Medulla oblongata (tissue), 1 donor: ENCODE data around the gene ERN1.

ENCODE experiments used
- DNase-seq: peaks from one replicate; pipeline ENCODE4 v3.0.0-alpha.2; 2015; ENCODE audit errors: extremely low spot score

ERN1 gene

GRCh38 chr17:64084940-64085649, 44.8 kb downstream of the ERN1 start:
- no peak for DNase-seq

DNA sequence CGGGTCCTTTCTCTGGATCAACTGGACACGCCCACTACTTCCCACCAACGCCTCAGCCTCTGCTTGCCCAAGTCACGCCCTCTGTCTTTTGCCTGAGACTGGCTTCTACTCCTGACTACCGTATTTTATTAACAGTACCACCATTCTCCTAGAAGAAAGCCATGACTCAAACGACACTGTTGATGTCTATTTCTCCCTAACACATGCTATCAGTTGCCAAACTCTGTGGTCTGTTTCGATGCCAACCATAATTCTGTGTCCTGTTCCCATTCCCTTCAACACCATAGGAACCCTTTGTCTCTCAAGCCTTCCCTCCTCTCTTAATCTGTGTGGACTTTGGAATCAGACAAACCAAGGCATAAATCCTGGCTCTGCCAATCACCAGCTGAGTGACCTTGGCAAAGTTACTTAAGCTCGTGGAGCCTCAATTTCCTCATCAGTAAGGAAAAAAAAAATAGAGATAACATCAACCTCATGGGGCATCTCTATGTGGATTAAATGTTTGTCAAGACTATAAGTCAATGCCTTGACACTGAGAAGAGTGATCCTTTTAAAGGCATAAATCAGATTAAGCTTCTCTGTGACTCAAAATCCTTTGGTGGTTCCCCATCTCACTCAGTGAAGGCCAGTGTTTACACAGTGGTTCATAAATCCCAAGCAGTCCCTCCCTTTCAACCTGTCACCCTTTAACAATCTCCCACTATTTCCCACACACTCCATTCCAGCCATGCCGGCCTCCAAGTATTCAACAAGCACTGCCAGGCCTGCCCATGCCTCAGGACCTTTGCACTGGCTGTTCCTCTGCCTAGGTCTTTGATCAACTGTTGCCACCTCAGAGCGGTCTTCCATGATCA, 45.6 kb downstream of the ERN1 start:
- no peak for DNase-seq

- DNase-seq: no peak
Measured at GRCh38 chr17:64083563-64084085, 46.3 kb downstream of the ERN1 start.

DNA sequence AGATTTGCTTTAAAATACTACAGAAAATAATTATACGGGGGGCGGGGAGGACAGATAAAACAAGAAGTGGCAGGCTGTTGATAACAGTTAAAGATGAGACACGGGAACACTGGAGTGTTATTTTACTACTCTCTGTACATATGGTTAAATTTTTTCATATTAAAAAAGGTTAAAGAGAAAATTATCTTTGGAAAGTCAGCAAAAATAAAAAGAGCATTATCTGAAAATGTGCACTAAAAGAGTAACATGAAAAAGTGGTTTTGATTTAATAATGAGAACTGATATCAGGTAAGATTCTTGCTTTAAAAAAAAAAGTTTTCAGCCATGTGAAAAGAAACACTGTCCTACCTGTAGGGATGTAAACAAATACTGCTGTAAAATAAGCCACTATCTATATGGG, 46.9 kb downstream of the ERN1 start:
- DNase-seq: no peak

DNA sequence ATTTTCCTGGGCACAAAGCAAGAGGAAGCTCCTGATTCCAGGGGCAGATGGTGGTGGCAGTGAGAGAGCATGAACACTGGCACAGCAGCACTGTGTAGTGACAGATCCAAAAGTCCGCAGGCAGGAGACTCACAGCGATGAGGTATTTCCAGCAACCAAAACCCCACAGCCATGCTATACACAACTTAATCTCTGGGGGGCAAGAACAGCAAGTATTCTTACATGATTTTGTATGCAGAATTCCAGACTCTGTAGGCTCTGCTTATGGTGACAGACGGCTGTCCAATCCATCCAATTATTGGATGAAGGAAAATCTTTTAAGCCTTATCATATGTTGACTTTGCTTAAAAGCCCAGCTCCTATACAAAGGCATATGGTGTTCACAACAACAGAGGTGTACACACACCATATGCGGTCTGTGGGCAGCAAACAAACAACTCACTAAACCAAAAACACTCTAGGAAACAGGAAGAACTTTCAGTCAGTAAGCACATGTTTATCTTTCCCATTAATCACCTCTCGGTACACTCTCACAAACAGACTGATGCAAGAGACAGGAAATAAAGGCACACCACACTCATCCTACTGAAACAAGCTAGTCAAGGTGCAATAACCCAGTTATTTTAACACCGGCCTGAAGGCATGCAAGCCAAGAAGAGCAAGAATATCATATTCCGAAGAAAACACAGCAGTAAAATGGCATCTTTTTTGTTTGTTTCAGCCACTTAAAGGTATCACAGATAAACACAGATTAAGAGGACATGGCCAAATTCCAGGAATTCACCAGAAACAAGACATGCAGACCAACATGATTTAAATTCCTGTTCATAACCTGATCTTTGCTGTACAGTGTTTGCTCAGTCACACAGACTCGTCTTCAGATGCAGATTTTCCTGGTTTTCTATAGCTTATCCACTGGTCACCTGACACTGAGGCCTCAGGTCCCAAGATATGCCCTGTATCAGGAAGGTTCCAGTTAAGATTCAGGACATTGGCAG, 47.8 kb downstream of the ERN1 start:
- no peak for DNase-seq

DNA sequence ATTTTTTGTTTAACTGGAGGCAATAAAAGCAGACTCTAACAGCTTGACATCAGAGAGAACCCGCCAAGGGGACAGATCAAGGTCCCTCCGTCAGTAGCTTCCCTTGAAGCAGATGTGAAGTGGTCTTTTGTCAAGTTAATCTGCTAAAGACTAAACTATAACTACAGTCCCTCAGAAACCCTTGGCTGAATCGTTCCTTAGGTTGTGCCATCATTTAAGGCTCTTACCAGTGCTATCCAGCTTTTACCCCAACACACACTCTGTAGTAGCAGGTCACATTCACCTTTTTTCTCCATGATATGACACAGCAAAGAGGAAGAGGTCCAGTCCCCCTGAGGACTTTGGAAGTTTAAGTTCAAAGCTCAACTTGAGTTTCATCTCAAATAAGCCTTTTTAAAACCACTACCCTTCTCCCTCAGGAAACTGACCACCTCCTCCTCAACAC, 49.7 kb downstream of the ERN1 start:
- DNase-seq: no peak

DNA sequence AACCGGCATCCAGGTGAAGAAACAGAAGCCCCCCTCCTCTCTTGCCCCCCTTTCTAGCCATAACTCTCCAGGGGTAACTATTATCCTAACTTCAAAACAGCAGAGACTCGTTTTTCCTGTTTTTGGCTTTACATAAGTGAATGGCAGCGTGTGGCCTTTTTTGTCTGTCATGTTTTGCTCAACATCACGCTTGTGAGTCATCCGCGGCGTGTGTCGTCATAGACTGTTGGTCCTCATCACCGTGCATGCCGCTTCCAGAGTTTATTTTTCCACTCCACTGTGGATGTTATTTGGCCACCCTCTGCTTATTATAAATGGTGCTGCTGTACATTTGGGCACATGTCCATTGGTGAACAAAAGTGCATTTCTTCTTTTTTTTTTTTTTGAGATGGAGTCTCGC, 52.6 kb downstream of the ERN1 start:
- DNase-seq: no peak

- DNase-seq: no peak
Measured at GRCh38 chr17:64075913-64076312, 54.0 kb downstream of the ERN1 start.

- DNase-seq: no peak
Measured at GRCh38 chr17:64074704-64075426, 55.1 kb downstream of the ERN1 start.

DNA sequence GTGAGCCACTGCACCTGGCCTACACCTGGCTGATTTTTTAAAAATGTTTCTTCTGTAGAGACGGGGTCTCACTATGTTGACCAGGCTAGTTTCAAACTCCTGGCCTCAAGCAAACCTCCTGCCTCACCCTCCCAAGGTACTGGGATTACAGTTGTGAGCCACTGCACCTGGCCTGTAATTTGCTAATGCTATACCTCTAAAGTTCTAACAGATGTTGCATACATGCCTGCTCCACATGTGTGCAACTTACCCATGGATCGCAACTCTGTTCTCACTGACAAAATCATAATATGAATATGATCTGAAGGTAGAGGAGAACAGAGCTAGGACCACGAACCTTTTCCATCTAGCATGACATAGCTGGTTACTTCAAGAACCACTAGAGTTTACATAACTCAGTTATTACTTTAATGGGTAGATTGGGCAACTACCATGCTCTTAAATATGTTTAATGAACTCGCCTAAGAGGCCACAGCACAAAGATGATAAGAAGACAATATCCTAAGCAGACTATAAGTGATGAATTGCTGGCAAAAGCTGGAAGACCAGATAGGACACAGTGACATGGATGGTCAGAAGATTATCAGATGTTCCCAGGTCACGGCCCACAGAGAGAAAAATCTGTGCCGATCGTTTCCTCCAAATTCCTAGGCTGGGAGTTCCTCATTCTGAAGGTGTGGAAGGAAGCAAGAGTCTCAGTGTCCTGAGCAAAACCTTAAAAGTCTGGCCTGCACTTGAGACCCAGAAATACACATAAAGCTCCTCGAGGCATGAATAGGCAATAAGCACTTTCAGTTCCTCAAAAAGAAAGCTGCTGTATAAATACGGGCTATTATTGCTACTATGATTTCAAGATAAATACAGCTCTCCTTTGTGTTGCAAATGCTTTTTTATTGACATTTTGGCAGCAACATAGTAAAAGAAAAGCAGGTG, 55.9 kb downstream of the ERN1 start:
- DNase-seq: peak; percentile 59

DNA sequence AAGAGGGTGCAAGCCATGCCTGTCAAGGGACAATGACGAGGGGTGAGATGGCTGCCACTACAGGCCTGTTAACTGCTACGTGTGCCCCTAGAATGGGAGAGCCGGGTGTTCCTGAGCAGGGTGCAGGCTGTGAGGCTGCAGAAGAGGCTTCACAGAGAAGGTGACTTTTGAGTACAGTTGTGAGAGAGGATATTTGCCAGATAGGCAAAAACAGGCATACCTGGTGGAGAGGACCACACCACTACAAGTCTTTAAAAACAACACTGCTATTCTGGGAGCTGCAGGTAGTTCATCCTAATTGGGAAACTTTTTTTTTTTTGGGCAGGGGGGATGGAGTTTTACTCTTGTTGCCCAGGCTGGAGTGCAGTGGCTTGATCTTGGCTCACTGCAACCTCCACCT, 58.8 kb downstream of the ERN1 start:
- no peak for DNase-seq

GRCh38 chr17:64070213-64070612, 59.7 kb downstream of the ERN1 start:
- DNase-seq: no peak

DNA sequence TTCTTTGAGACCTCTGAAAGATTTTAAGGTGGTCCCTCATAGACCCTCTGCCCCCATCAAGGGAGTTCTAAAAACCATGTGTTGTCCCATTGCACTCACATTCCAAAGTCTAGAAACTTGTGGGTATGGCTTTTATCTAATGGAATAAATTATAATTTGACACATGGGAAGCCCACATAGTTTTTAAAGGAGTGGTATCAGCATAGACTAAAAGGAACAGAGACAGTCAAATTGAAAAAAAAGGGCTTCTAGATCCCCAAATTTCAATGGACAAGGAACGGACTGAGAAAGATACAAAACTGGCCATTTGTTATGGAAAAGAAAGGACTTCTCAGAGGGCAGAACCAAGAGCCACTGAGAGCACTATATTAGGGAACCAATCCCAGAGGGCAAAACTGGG, 60.8 kb downstream of the ERN1 start:
- DNase-seq: no peak

DNA sequence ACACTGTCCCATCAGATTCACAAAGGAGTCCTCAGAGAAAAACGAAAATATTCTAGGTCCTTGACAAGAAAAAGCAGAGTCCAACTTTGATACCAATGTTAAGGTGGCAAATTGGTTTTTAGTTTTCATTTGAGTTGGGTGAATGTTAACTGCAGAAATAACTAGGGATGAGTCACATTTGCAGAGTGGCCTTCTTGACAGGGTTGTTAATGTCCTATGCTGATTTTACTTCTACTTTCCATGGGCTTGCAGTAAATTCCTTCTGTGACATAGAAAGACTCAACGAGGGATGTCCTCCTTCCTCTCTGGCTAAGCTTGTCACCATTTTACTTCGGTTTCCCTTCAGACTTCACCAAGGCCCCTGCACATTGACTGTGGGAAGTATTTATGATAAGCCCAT, 62.3 kb downstream of the ERN1 start:
- no peak for DNase-seq

DNA sequence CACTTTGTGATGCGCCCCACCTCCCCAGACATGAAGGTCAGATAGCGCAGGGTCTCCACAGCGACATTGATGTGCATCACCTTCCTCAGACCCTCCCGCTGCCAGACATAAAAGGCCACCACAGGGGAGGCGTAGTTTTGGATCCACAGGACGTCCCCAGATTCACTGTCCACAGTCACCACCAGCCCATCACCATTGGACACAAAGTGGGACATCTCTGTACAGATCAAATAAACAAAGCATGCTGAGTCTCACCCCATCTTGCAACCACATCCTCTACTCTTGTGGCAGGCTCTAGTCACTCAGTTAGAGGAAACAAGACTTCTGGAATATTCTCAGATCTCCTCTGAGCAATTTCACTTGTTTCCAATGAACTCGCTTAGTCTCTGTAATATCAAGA, 63.2 kb downstream of the ERN1 start:
- no peak for DNase-seq

GRCh38 chr17:64065161-64065560, 64.8 kb downstream of the ERN1 start:
- no peak for DNase-seq

DNA sequence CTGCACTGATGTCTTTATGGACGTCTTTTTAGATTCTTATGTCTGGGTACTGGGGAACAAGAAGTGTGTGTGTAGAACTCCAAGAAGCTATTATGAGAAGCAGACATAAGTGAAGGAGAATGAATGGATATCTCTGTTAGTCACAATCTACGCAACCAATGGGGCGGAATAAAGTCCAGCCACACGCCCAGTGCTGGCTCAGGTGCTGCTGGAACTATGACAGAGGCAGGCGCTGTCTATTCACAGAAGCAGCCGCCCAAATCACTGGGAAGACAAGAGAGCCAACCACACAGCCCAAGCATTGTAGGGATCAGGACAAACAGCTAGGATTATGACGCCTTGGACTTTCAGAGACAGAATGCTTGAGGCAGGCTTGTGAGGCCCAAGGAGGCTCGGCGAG, 65.6 kb downstream of the ERN1 start:
- DNase-seq: no peak

DNA sequence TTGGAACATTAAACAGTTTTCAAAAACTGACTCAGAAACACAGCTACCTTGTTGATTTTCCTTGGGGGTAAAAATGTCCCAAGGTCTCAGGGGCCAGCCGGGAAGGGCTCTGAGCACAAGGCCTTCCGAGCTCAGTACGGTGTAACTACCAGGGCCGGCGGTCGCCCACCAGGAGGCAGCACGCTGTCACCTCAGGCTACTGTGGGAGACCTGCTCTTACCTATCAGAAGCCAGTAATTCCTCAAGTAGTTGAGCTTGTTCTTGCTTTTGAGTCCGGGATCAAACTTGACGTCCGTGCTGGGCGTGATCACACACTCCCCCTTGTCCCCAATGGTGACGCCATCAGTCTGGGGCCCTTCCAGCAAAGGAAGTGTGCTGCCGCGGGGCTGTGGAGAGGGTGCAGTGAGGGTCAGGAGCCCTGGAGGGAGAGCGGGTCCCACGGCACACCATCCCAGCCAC, 66.1 kb downstream of the ERN1 start:
- DNase-seq: no peak

GRCh38 chr17:64063088-64063487, 66.9 kb downstream of the ERN1 start:
- DNase-seq: no peak
